Right lobe of liver (tissue), 6 donors: ENCODE data around the gene MOB2. TPM values are rescaled to one million over a fixed set of nuclear protein-coding genes. Genes with fewer than 3 reads are reported as not detected.

Experiments
- ATAC-seq, 4 donors: fragments of 200-7000 bp; cut with Tn5 transposase; one replicate each; pipeline ENCODE4 v1.9.1; 2020; ENCODE audit warnings: mild to moderate bottlenecking in 4 of 4, moderate library complexity in 4 of 4
- DNase-seq, 3 donors: peaks; one replicate each; pipeline ENCODE4 v3.0.0-alpha.2; 2020
- H3K27ac ChIP-seq, 3 donors: fragments of 200-600 bp; one replicate each; pipeline ENCODE4 v1.8.0; 2022
- H3K27me3 ChIP-seq, 2 donors: fragments of 200-600 bp; one replicate each; pipeline ENCODE4 v1.8.0; 2022
- H3K36me3 ChIP-seq, 4 donors: fragments of 200-600 bp; sonication (generic) in 1 of 4; one replicate each; pipeline versions ENCODE4 v1.5.1 to v1.8.0; 2017 to 2022; ENCODE audit warnings: control low read depth in 1 of 4
- H3K4me1 ChIP-seq, 4 donors: fragments of 200-600 bp; sonication (generic) in 1 of 4; one replicate each; pipeline versions ENCODE4 v1.5.1 to v1.8.0; 2017 to 2022; ENCODE audit warnings: control low read depth in 1 of 4
- H3K4me3 ChIP-seq, 3 donors: fragments of 200-600 bp; one replicate each; pipeline ENCODE4 v1.8.0; 2022
- H3K9me3 ChIP-seq, 4 donors: fragments of 200-600 bp; sonication (generic) in 1 of 4; one replicate each; pipeline versions ENCODE4 v1.5.1 to v1.8.0; 2017 to 2022; ENCODE audit warnings: control low read depth in 1 of 4
- CTCF ChIP-seq, 4 donors: fragments of 200-600 bp in 3 of 4; fragments of 450-650 bp in 1 of 4; IDR thresholded peaks; one replicate each; pipeline versions ENCODE4 v1.5.1 to v1.8.0; 2016 to 2022; ENCODE audit warnings: antibody characterized with exemption in 4 of 4, mild to moderate bottlenecking in 2 of 4
- POLR2A ChIP-seq: fragments of 450-650 bp; IDR thresholded peaks from one replicate; pipeline ENCODE4 v1.6.1; 2017; ENCODE audit warnings: antibody characterized with exemption, mild to moderate bottlenecking
- WGBS: methylation state at CpG from one replicate; pipeline ENCODE4 v1.1.6; 2018; ENCODE audit warnings: low coverage, low lambda C conversion rate; ENCODE audit not compliant: insufficient coverage; ENCODE audit errors: missing lambda C conversion rate; 5-methylcytosine and 5-hydroxymethylcytosine counted together
- intact Hi-C, 2 donors: fragments of 100-400 bp; cut with DNase I; formaldehyde crosslinking; loops; one replicate each; pipeline versions ENCODE4 v1.11.2 to v1.14.1; 2022
- total RNA-seq, 6 experiments: library from RNA; depleted of rRNA in 2 of 6; stranded (reverse); fragments of >200 nt in 2 of 6; fragmentation: NEBNext Ultra II Directional in 3 of 6; extraction: Animal tissue kit (Norgen Biotek cat#: 25700) in 3 of 6; gene quantifications; one replicate each; pipeline versions ENCODE4 v1.1.0 to v1.2.4, GENCODE V29; 2016 to 2023
- donor health status: DM: no; HTN: yes; CAD: no.
- donor health status: DM: no; HTN: no; CAD: no.
- donor health status: DM: no; HTN: no; CAD: no.
- donor health status: DM: no; HTN: yes; CAD: no.
- donor health status: DM: no; HTN: yes; CAD: no.

Gene MOB2
- total RNA-seq, 6 experiments from 2014 or later = 8.5 to 17.0 (median 14.1) TPM

- DNase-seq (no peak), ATAC-seq (no peak)
- no peaks in the 10 kb centered on the region for H3K9me3 ChIP-seq
- H3K4me3 ChIP-seq = no peak overlapping the region
- H3K36me3 ChIP-seq = no peaks in the 10 kb centered on the region
- intact Hi-C loops = loop anchor here in 1 of 2 donors (10.0 kb wide), 1 partner anchor 124 kb away; the partner anchor contains the start of gene DUSP8
- no peak for TF ChIP-seq CTCF (IDR thresholded peaks at IDR 0.05)
- TF ChIP-seq POLR2A = no peak
- H3K27ac ChIP-seq = no peak overlapping the region
- 39% methylated on average over 7 of the region's 29 CpGs for WGBS
- no peaks in the 10 kb centered on the region for H3K27me3 ChIP-seq
- H3K4me1 ChIP-seq = no peaks in the 10 kb centered on the region
Observed at GRCh38 chr11:1450344-1450875, 36.2 kb downstream of the MOB2 start.

- Histone ChIP-seq H3K9me3 (no peaks in the 10 kb centered on the region), H3K4me3 (no peak overlapping the region), H3K27me3 (no peaks in the 10 kb centered on the region), H3K4me1 (no peaks in the 10 kb centered on the region), H3K27ac (no peak overlapping the region), H3K36me3 (no peaks in the 10 kb centered on the region)
- 75% methylated on average over 17 of the region's 31 CpGs for WGBS
- DNase-seq = no peak
- intact Hi-C loops = loop anchor here in 1 of 2 donors (10.0 kb wide), 1 partner anchor 125 kb away; the partner anchor contains the start of gene DUSP8
- ATAC-seq = no peak
- TF ChIP-seq CTCF (IDR thresholded peaks at IDR 0.05) (no peak), POLR2A (no peak)
Observed at GRCh38 chr11:1449490-1450243, 36.9 kb downstream of the MOB2 start.

- WGBS = 40% methylated on average over 5 of the region's 24 CpGs
- no peaks in the 10 kb centered on the region for H3K36me3 ChIP-seq
- H3K27ac ChIP-seq = no peak overlapping the region
- no peak overlapping the region for H3K4me3 ChIP-seq
- H3K27me3 ChIP-seq = no peaks in the 10 kb centered on the region
- TF ChIP-seq POLR2A (no peak), CTCF (IDR thresholded peaks at IDR 0.05) (no peak)
- no peak for DNase-seq
- no peaks in the 10 kb centered on the region for H3K4me1 ChIP-seq
- H3K9me3 ChIP-seq = no peaks in the 10 kb centered on the region
- no peak for ATAC-seq
- intact Hi-C loops = no loop called here
Observed at GRCh38 chr11:1448882-1449281, 37.7 kb downstream of the MOB2 start.

GRCh38 chr11:1447845-1448825 lies 38.4 kb downstream of the MOB2 start:
- Histone ChIP-seq H3K4me3 (no peak overlapping the region), H3K4me1 (no peaks in the 10 kb centered on the region), H3K9me3 (no peaks in the 10 kb centered on the region), H3K27ac (no peak overlapping the region), H3K36me3 (no peaks in the 10 kb centered on the region), H3K27me3 (no peaks in the 10 kb centered on the region)
- intact Hi-C loops = no loop called here
- WGBS = 60% methylated on average over 1 of the region's 49 CpGs
- no peak for TF ChIP-seq CTCF (IDR thresholded peaks at IDR 0.05)
- TF ChIP-seq POLR2A = no peak
- ATAC-seq (no peak), DNase-seq (no peak)
